Activated CD4-positive, alpha-beta memory T cell treated with anti-CD3 and anti-CD28 coated beads for 36 hours (primary cell): ENCODE measurements around the gene ALOXE3. TPM values are rescaled to one million over a fixed set of nuclear protein-coding genes. Genes with fewer than 3 reads are reported as not detected.

Experiments
- CTCF ChIA-PET: fragments of 350-600 bp; sonication (Branson Sonifier 250); formaldehyde crosslinking; loops from one replicate; lab custom pipeline; 2021; ENCODE audit warnings: antibody characterized with exemption, inconsistent platforms; lab: Charles Lee
- POLR2A ChIA-PET: fragments of 350-600 bp; sonication (Branson Sonifier 250); formaldehyde crosslinking; loops from one replicate; lab custom pipeline; 2021; ENCODE audit warnings: antibody characterized with exemption; lab: Charles Lee
- DNase-seq: peaks from one replicate; pipeline ENCODE4 v3.0.0-alpha.2; 2020
- H3K27ac Mint-ChIP-seq: one replicate; pipeline ENCODE4 v1.8.0; 2021; ENCODE audit warnings: mixed read lengths
- H3K27me3 Mint-ChIP-seq: one replicate; pipeline ENCODE4 v1.8.0; 2021; ENCODE audit warnings: mixed read lengths
- H3K36me3 Mint-ChIP-seq: one replicate; pipeline ENCODE4 v1.8.0; 2021; ENCODE audit warnings: mixed read lengths
- H3K4me1 Mint-ChIP-seq: one replicate; pipeline ENCODE4 v1.8.0; 2021; ENCODE audit warnings: low read depth, mixed read lengths
- H3K4me3 Mint-ChIP-seq: one replicate; pipeline ENCODE4 v1.8.0; 2021; ENCODE audit warnings: mild to moderate bottlenecking, mixed read lengths
- H3K9me3 Mint-ChIP-seq: one replicate; pipeline ENCODE4 v1.8.0; 2021; ENCODE audit warnings: mixed read lengths
- intact Hi-C: fragments of 100-400 bp; cut with micrococcal nuclease; formaldehyde crosslinking; loops from one replicate; pipeline ENCODE4 v1.15.1; 2023
- total RNA-seq, 2 experiments: library from RNA; stranded (reverse); gene quantifications; one replicate each; pipeline ENCODE4 v1.2.3, GENCODE V29; 2021

The ALOXE3 gene
- total RNA-seq, 2 experiments from 2014 or later = 0.12 TPM

DNA sequence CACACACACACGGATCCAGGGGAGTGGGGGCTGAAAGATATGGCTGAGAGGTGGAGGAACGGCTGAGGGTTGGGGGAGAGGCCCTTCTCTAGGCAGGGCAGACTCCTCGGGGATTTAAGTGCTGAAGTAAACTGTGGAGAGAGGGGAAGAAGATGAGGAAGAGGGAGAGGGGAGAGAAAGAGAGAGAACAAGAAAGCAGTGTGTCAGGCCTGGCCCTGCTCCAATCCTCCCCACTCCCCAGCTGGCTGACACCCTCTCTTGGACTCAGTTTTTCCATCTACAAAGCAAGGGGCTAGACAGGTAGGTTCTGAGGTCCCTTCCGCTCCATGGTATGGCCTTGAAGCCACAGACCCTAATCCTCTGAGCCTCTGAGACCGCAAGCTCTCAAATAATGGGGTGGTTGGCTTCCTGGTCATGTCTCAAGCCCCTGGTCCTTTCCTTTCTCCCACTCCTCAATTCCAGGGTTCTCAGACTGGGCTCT, 42.5 kb upstream of the ALOXE3 start:
- peaks cover 52% of the 10 kb centered on the region for H3K4me1 Mint-ChIP-seq
- intact Hi-C loops = no loop called here
- peak; percentile 43 for DNase-seq

DNA sequence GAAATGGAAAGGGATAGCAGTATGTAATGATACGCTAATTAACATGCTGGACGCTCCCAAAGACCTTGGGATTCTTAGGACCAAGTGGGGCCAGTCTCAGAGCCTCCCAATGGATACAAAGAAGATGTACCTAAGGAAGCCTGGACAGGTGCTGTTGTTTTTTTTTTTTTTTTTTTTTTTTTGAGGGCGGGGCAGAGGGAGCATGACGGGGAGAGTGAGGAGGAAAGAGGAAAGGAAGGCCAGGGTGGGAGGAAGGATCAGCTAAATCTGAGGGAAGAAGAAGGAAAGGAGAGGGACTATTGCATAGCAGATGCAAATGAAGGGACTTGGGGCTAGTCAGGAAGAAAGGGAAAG, 41.9 kb upstream of the ALOXE3 start:
- ChIA-PET CTCF (interaction anchor here (0.5 to 8.7 kb wide), 4 partner anchors 21 to 99 kb away, joined by 3 to 62 read pairs (median 24); partner anchors contain the start of gene ALOXE3), POLR2A (interaction anchor here (0.7 to 1.5 kb wide), 2 partner anchors 22 to 28 kb away, joined by 3 to 6 read pairs; no protein-coding TSS in a partner anchor)
- Mint-ChIP-seq H3K27me3 (no peaks in the 10 kb centered on the region), H3K4me1 (peaks cover 56% of the 10 kb centered on the region), H3K9me3 (no peaks in the 10 kb centered on the region), H3K36me3 (peaks cover 24% of the 10 kb centered on the region), H3K27ac (peak overlapping the region; percentile 92), H3K4me3 (no peak overlapping the region)
- no peak for DNase-seq
- intact Hi-C loops = no loop called here

More for the DNA sequence above, 42.5 kb upstream of the ALOXE3 start:
- ChIA-PET CTCF (interaction anchor here (1.1 to 8.7 kb wide), 6 partner anchors 10 to 60 kb away, joined by 3 to 62 read pairs (median 6); partner anchors contain the start of genes ALOXE3 and HES7), POLR2A (interaction anchor here (0.7 to 4.5 kb wide), 5 partner anchors 12 to 216 kb away, joined by 3 to 146 read pairs (median 3); no protein-coding TSS in a partner anchor)
- peak overlapping the region; percentile 86 for H3K4me3 Mint-ChIP-seq
- H3K9me3 Mint-ChIP-seq = no peaks in the 10 kb centered on the region
- H3K27ac Mint-ChIP-seq = peak overlapping the region; percentile 92
- peaks cover 24% of the 10 kb centered on the region for H3K36me3 Mint-ChIP-seq
- no peaks in the 10 kb centered on the region for H3K27me3 Mint-ChIP-seq

DNA sequence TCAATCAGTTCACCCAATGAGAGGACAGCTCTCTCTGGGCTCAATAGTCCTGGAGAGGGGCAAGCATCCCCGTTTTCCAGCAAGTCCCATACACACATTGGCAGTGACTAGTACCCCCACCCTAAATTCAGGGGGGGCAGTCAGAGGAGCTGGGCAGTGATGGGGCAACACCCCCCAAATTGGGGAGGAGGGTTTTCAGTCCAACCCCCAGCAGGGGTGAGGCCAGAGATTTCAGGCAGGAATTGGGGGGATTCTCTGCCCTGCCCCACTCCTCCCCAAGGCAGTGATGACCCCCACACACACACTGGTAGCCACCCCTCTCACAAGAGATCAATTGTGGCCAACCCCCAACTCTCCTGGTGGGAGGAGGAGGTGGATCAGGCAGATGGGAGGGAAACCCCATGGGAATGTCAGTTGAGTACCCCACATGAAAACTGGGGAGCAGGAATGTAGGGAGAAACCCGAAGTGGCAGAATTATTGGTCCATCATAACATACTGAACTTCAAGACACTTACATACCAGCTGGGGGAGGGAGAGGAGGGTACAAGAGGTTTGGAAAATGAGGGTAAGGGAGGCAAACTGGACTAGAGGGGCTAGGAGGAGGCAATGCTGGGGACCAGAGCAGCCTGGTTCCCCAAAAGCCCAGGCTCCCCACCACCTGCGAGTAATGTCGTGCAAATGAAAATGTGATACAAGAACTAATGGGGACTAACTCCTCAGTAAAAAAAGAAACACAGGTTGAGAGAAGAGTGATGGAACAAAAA, 41.3 kb upstream of the ALOXE3 start:
- intact Hi-C loops = loop anchor here (5.0 kb wide), 1 partner anchor 317 kb away; no protein-coding TSS in a partner anchor

DNA sequence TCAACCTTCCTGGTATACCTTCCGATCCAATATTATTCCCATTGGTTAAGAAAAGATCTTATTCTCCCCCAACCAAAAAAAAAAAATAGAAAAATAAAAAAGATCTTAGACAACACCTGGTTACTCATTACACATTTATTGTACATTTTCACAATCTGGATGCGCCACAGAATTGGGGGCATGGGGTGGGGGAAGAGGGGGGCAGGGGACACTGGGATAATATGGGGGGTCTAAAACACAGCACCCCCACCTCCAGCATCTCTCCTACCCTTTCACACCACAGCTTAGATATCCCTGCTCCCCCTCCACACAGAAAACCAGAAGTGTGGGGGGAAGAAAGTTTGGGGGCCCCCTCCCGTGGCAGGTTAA, 40.7 kb upstream of the ALOXE3 start:
- POLR2A ChIA-PET = interaction anchor here (1.2 to 2.1 kb wide), 2 partner anchors 14 to 17 kb away, joined by 3 to 21 read pairs; partner anchors contain the start of gene TMEM107
- intact Hi-C loops = loop anchor here (5.0 kb wide), 1 partner anchor 317 kb away; no protein-coding TSS in a partner anchor

More for the DNA sequence above, 41.3 kb upstream of the ALOXE3 start:
- no peak for DNase-seq
- POLR2A ChIA-PET = interaction anchor here (1.2 to 2.1 kb wide), 3 partner anchors 14 to 22 kb away, joined by 3 to 21 read pairs (median 6); partner anchors contain the start of gene TMEM107
- peaks cover 24% of the 10 kb centered on the region for H3K36me3 Mint-ChIP-seq
- CTCF ChIA-PET = interaction anchor here (0.5 to 8.7 kb wide), 10 partner anchors 9 to 98 kb away, joined by 3 to 62 read pairs (median 6); partner anchors contain the start of genes ALOXE3 and BORCS6
- H3K27ac Mint-ChIP-seq = peak overlapping the region; percentile 92
- H3K9me3 Mint-ChIP-seq = no peaks in the 10 kb centered on the region
- H3K4me1 Mint-ChIP-seq = peaks cover 56% of the 10 kb centered on the region
- H3K4me3 Mint-ChIP-seq = no peak overlapping the region
- H3K27me3 Mint-ChIP-seq = no peaks in the 10 kb centered on the region

DNA sequence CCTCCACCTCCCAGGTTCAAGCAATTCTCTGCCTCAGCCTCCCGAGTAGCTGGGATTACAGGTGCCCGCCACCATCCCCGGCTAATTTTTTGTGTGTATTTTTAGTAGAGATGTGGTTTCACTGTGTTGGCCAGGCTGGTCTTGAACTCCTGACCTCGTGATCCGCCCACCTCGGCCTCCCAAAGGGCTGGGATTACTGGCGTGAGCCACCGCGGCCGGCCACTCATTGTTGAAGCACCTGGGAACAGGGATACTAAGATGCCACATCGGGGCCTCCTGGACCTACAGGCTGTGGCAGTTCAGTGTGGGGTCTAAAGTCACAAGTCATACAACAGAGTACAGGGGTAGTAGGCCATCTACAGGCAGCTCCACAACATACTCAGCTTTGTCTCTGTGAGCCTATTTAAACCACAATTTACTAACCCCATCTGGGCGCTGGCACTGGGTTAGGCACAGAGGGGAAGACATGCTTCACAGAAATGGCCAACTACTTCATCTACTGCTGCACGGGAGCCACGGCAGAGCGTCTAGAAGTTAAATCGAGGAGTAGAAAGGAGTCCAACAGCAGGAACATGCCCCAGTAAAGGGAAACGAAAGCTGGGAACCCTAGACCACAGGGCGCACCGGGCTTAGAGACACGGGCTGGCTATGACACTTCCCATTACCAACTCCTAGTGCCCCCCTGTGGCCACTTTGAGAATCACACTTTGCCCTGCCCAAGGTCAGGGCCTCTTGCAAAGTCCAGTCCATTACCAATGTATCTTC, 40.1 kb upstream of the ALOXE3 start:
- peaks cover 55% of the 10 kb centered on the region for H3K4me1 Mint-ChIP-seq
- CTCF ChIA-PET = interaction anchor here (0.6 to 8.7 kb wide), 15 partner anchors 8 to 142 kb away, joined by 3 to 62 read pairs (median 6); partner anchors contain the start of genes ALOXE3, BORCS6 and HES7
- peak overlapping the region; percentile 1 for H3K4me3 Mint-ChIP-seq
- H3K27ac Mint-ChIP-seq = peak overlapping the region; percentile 80
- peak; percentile 93 for DNase-seq
- intact Hi-C loops = loop anchor here (5.0 kb wide), 1 partner anchor 316 kb away; no protein-coding TSS in a partner anchor
- H3K27me3 Mint-ChIP-seq = no peaks in the 10 kb centered on the region
- H3K9me3 Mint-ChIP-seq = no peaks in the 10 kb centered on the region
- peaks cover 24% of the 10 kb centered on the region for H3K36me3 Mint-ChIP-seq
- POLR2A ChIA-PET = interaction anchor here (0.6 to 2.1 kb wide), 3 partner anchors 15 to 34 kb away, joined by 3 to 21 read pairs (median 7); partner anchors contain the start of genes HES7 and TMEM107

More for the DNA sequence above, 40.7 kb upstream of the ALOXE3 start:
- H3K27me3 Mint-ChIP-seq = no peaks in the 10 kb centered on the region
- H3K4me1 Mint-ChIP-seq = peaks cover 56% of the 10 kb centered on the region
- peak overlapping the region; percentile 92 for H3K27ac Mint-ChIP-seq
- DNase-seq = no peak
- CTCF ChIA-PET = interaction anchor here (0.8 to 8.7 kb wide), 11 partner anchors 8 to 98 kb away, joined by 4 to 62 read pairs (median 6); partner anchors contain the start of genes ALOXE3, BORCS6 and HES7
- H3K4me3 Mint-ChIP-seq = no peak overlapping the region
- peaks cover 24% of the 10 kb centered on the region for H3K36me3 Mint-ChIP-seq
- no peaks in the 10 kb centered on the region for H3K9me3 Mint-ChIP-seq

DNA sequence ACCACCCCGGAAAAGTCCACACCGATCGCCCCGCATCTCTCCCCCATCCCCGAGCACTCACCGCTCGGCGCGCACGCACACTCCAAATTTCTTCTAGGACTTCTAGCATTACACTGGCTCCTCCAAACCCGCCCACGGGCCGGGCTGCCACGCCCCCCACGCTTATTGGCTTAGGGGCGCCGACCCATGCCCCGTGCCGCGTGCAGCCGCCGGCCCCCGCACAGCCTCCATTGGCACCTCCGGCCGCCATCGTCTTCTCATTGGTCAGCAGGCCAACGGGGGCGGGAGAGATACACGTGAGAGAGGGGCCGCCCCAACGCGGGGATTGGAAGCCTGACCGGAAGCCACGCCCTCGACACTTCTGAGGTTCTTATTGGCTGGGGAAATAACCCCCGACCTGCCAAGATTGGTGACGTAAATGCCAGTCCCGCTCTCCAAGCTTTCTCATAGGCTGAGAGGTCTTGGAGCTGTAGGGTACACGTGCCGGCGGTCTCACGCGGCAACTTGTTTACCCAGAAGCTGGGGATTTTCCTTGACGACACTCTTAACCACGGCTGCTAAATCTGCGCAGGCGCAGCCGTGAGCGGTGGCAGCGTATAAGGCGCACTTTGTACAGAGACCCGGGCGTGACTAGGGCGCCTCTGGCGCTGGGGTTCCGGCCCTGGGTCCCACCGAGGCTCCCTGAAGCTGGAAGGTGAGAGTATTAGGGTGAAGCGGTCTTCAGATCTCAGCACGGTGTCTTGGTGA, 38.1 kb upstream of the ALOXE3 start:
- DNase-seq = peak; percentile 100
- Mint-ChIP-seq H3K36me3 (peaks cover 17% of the 10 kb centered on the region), H3K4me1 (peaks cover 56% of the 10 kb centered on the region), H3K9me3 (no peaks in the 10 kb centered on the region), H3K27me3 (no peaks in the 10 kb centered on the region), H3K4me3 (no peak overlapping the region), H3K27ac (no peak overlapping the region)
- CTCF ChIA-PET = interaction anchor here (1.0 to 8.7 kb wide), 10 partner anchors 13 to 145 kb away, joined by 3 to 62 read pairs (median 4); partner anchors contain the start of genes ALOXE3 and TMEM107
- intact Hi-C loops = loop anchor here (1.0 to 5.0 kb wide), 8 partner anchors 8 to 314 kb away; partner anchors contain the start of gene CTC1
- POLR2A ChIA-PET = interaction anchor here (0.9 to 4.5 kb wide), 16 partner anchors 11 to 468 kb away, joined by 3 to 95 read pairs (median 4); partner anchors contain the start of genes CTC1, HES7, TMEM107 and WRAP53

DNA sequence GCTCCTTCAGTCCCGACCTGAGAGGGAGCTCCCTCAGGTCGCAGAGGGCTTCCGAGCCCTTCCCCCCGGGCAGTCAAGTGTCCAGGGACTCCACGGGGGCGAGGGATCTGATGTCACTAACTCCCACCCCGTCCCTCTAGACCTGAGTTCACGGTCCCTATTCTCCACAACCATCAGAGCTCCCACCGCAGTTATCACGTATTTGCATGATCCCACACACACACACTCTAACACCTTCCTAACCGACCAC, 37.6 kb upstream of the ALOXE3 start:
- H3K4me1 Mint-ChIP-seq = peaks cover 51% of the 10 kb centered on the region
- intact Hi-C loops = loop anchor here (1.0 to 5.0 kb wide), 8 partner anchors 8 to 314 kb away; partner anchors contain the start of gene CTC1
- no peaks in the 10 kb centered on the region for H3K9me3 Mint-ChIP-seq
- H3K27ac Mint-ChIP-seq = no peak overlapping the region
- no peak overlapping the region for H3K4me3 Mint-ChIP-seq
- ChIA-PET CTCF (interaction anchor here (1.0 to 8.7 kb wide), 8 partner anchors 16 to 145 kb away, joined by 3 to 62 read pairs (median 6); partner anchors contain the start of gene ALOXE3), POLR2A (interaction anchor here (0.9 to 4.5 kb wide), 13 partner anchors 8 to 228 kb away, joined by 3 to 95 read pairs (median 4); partner anchors contain the start of genes CTC1, HES7 and TMEM107)
- DNase-seq = no peak
- H3K36me3 Mint-ChIP-seq = peaks cover 12% of the 10 kb centered on the region
- H3K27me3 Mint-ChIP-seq = no peaks in the 10 kb centered on the region

DNA sequence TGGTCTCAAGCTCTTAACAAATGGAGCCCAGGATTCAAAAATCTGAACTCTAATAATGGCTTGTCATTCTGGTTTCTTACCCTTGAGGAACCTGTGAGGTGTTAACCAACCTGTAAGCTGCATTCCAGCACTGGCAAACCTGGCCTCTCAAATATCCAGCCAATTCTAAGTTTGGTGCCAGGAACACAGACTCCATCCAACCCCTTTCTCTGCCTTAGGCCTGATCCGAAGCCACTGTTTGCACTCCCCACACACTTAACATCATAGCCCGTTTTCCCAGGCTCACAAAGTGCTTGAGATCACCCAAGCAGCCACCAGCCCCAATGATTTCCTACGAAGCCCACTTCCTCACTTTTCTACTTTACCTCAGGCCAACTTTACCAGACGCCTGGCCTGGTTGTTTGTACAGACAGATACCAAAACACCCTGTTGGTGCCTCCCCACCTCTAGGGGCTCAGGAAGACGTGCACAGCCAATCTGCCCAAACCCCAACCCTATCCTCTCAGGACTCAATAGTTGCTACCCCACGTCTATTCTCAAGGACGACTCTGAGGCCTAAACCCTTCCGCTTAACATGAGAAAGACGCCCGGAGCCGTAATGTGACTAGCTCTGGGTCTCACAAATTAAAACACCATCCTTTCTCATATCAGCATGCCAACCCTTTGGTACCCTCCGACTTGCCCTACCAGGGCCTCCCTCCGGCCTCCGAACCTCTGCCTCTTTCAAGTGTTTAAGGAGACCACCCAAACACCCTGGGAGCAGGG, 37.1 kb upstream of the ALOXE3 start:
- Mint-ChIP-seq H3K9me3 (no peaks in the 10 kb centered on the region), H3K27me3 (no peaks in the 10 kb centered on the region), H3K36me3 (peaks cover 7% of the 10 kb centered on the region), H3K27ac (no peak overlapping the region), H3K4me1 (peaks cover 49% of the 10 kb centered on the region), H3K4me3 (no peak overlapping the region)
- ChIA-PET POLR2A (interaction anchor here (0.5 to 4.5 kb wide), 13 partner anchors 9 to 243 kb away, joined by 3 to 95 read pairs (median 4); partner anchors contain the start of genes CTC1, HES7 and TMEM107), CTCF (interaction anchor here (1.1 to 8.7 kb wide), 6 partner anchors 16 to 45 kb away, joined by 3 to 62 read pairs (median 8); partner anchors contain the start of gene ALOXE3)
- DNase-seq = no peak
- intact Hi-C loops = loop anchor here (5.0 kb wide), 1 partner anchor 313 kb away; no protein-coding TSS in a partner anchor

DNA sequence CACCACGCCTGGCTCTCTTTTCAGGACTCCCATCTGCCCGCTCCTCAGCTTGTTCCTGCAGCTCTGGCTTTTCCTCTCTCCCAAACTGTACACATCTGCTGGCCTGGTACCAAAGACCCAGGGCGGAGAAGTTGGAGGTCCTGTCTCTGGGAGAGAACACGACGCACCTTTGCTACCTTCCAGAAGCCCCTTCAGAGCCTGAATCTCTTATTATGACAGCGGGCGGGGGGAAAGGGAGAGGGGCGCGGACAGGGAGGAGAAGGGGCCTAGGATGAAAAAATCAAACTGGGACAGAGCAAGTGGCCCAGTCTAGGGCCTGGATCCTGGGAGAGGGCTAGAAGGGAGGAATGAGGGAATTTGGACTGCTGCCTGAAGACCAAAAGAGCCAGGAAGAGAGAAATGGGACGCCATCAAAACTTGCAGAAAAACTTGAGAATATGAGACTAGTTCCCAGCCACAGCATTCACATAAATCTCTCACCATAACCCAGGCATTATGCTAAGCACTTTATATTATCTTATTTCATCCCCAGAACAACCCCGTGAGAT, 36.4 kb upstream of the ALOXE3 start:
- no peak for DNase-seq
- Mint-ChIP-seq H3K4me1 (peaks cover 44% of the 10 kb centered on the region), H3K4me3 (no peak overlapping the region), H3K36me3 (peaks cover 3% of the 10 kb centered on the region), H3K27ac (no peak overlapping the region), H3K27me3 (no peaks in the 10 kb centered on the region), H3K9me3 (no peaks in the 10 kb centered on the region)
- ChIA-PET POLR2A (interaction anchor here (2.5 to 5.3 kb wide), 3 partner anchors 9 to 18 kb away, joined by 16 to 95 read pairs (median 34); no protein-coding TSS in a partner anchor), CTCF (interaction anchor here (2.2 to 8.7 kb wide), 3 partner anchors 16 to 35 kb away, joined by 12 to 62 read pairs (median 26); partner anchors contain the start of gene ALOXE3)
- intact Hi-C loops = loop anchor here (5.0 kb wide), 1 partner anchor 312 kb away; no protein-coding TSS in a partner anchor
